H1 (cell line): Measurements from ENCODE around the gene HMCN2. TPM values are rescaled to one million over a fixed set of nuclear protein-coding genes. Genes with fewer than 3 reads are reported as not detected.

Experiments used
- CTBP2 ChIP-seq: IDR thresholded peaks from 2 replicates; pipeline ENCODE4 v1.7.0; 2011; ENCODE audit warnings: borderline replicate concordance, mild to moderate bottlenecking, moderate library complexity, mixed read lengths, low read length; ENCODE audit not compliant: insufficient read depth, insufficient read length
- EP300 ChIP-seq, 2 experiments: IDR thresholded peaks; 1 replicate in 1 of 2; 2 replicates in 1 of 2; pipeline ENCODE4 v1.6.1; 2011 to 2012; ENCODE audit warnings: low read depth in 2 of 2, low read length in 2 of 2, mild to moderate bottlenecking in 2 of 2, borderline replicate concordance in 1 of 2, inconsistent platforms in 1 of 2, moderate library complexity in 1 of 2
- MAFK ChIP-seq: IDR thresholded peaks from 2 replicates; pipeline ENCODE4 v1.6.1; 2012; ENCODE audit warnings: low read depth, mild to moderate bottlenecking, improper control_type of control experiment, low read length
- TEAD4 ChIP-seq: IDR thresholded peaks from 2 replicates; pipeline ENCODE4 v1.6.1; 2012; ENCODE audit warnings: low read depth, low read length, inconsistent platforms, mixed read lengths
- polyA plus RNA-seq, 7 experiments: library from polyadenylated mRNA; depleted of rRNA in 3 of 7; stranded (reverse) in 5 of 7; unstranded in 2 of 7; fragments of >200 nt in 5 of 7; fragments of 200-250 nt in 2 of 7; gene quantifications; 1 replicate in 5 of 7; 2 replicates in 1 of 7; 4 replicates in 1 of 7; pipeline versions ENCODE4 v1.2.1 to v1.2.3, GENCODE V29; 2011 to 2013; ENCODE audit warnings: missing spikeins in 2 of 7, mixed read lengths in 2 of 7
- total RNA-seq: library from RNA; stranded (reverse); fragmentation: NEBNext Ultra II Directional; extraction: Animal tissue kit (Norgen Biotek cat#: 25700); gene quantifications from 2 replicates; pipeline ENCODE4 v1.2.1, GENCODE V29; 2021

The HMCN2 gene
- total and polyA plus RNA-seq, 2 of the 8 experiments (the other 6 are each of a cell fraction or from before 2014, with no cell fraction given), result 5.0 to 9.1 TPM

GRCh38 chr9:130454812-130455325, 189.3 kb downstream of the HMCN2 start (continued):
- no peak for TF ChIP-seq CTBP2
- TF ChIP-seq MAFK, result no peak
- TF ChIP-seq EP300 (IDR thresholded peaks at IDR 0.05; ENCODE audit: borderline replicate concordance in 1 of 2, low read depth in 2 of 2, low read length in 2 of 2), result no peak
- no peak for TF ChIP-seq TEAD4
- TF ChIP-seq, all 59 proteins: peak for 0
